RWPE2 (cell line): ENCODE results near the gene OGG1.

Source experiments
- ATAC-seq: fragments of 200-7000 bp; cut with Tn5 transposase; 3 replicates; pipeline ENCODE4 v1.9.1; 2021; ENCODE audit warnings: low read depth
- DNase-seq: peaks from one replicate; pipeline ENCODE4 v3.0.0-alpha.2; 2020; ENCODE audit warnings: low spot score
- H3K27ac ChIP-seq: fragments of 450-650 bp; 2 replicates; pipeline ENCODE4 v1.5.1; 2017; ENCODE audit warnings: mild to moderate bottlenecking; ENCODE audit not compliant: poor library complexity, severe bottlenecking
- H3K27me3 ChIP-seq: fragments of 250-450 bp; sonication (Bioruptor Pico); 2 replicates; pipeline ENCODE4 v1.5.1; 2021; ENCODE audit warnings: mild to moderate bottlenecking, moderate library complexity; ENCODE audit not compliant: insufficient read depth, poor library complexity, severe bottlenecking
- H3K36me3 ChIP-seq: fragments of 250-450 bp; sonication (Bioruptor Pico); 2 replicates; pipeline ENCODE4 v1.5.1; 2020; ENCODE audit warnings: low read depth, mild to moderate bottlenecking, moderate library complexity
- H3K4me1 ChIP-seq: fragments of 250-450 bp; sonication (Bioruptor Pico); 2 replicates; pipeline ENCODE4 v1.5.1; 2021; ENCODE audit warnings: mild to moderate bottlenecking, moderate library complexity; ENCODE audit not compliant: insufficient read depth, poor library complexity, severe bottlenecking
- H3K4me3 ChIP-seq: fragments of 250-450 bp; sonication (Bioruptor Pico); 2 replicates; pipeline ENCODE4 v1.5.1; 2021; ENCODE audit warnings: mild to moderate bottlenecking, moderate library complexity; ENCODE audit not compliant: severe bottlenecking
- H3K9me3 ChIP-seq: fragments of 250-450 bp; sonication (Bioruptor Pico); 2 replicates; pipeline ENCODE4 v1.5.1; 2021; ENCODE audit warnings: mild to moderate bottlenecking, moderate library complexity; ENCODE audit not compliant: severe bottlenecking
- TF ChIP-seq, protein P1 (sequence below): fragments of 450-650 bp; IDR thresholded peaks from one replicate; pipeline ENCODE4 v1.5.1; 2017; ENCODE audit warnings: mild to moderate bottlenecking, moderate library complexity; ENCODE audit not compliant: poor library complexity, severe bottlenecking

The OGG1 gene

DNA sequence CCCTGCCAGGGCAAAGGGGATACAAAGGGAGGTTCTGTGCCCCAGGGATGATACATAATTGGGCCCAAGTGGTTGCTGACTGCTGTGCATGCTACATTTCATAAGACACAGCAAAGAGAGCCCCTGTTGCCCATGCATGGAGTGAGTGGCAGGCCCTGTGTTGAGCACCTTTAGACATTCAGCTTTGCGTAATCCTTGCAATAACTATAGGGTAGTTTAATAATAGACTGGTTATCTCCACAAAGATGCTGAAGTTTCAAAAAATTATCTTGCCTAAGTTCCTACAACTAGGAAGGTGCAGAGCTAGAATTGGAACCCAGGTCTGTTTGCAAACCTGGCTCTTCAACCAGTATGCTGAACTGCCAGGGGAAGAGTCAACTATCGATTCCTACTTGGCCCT lies 1.7 kb upstream of the OGG1 start:
- H3K4me1 ChIP-seq, result no peaks in the 10 kb centered on the region
- H3K27ac ChIP-seq, result no peak overlapping the region
- no peak for ATAC-seq

DNA sequence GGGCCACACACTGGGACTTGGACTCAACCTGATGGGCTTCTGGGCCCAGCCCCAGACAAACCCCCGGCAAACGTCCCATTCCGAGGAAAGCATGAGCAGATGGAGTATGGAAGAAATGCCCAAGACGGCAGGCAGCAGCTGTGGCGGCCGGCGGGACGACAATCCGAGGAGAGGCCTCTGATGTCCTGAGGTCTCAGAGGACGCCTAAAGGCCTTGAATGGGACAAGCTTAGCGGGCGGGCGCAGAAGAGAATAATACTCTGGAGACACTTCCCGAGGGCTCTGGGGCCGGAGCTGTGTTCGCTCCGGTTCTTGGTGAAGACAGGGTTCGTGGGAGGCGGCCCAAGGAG lies 482 bp upstream of the OGG1 start:
- ATAC-seq (no peak; the same call in 2 of the 3 replicates), DNase-seq (no peak)
- H3K27me3 ChIP-seq, result no peaks in the 10 kb centered on the region
- H3K36me3 ChIP-seq, result peaks cover 46% of the 10 kb centered on the region
- peak overlapping the region; percentile 51 for H3K27ac ChIP-seq
- peak overlapping the region; percentile 42 for H3K4me3 ChIP-seq
- no peaks in the 10 kb centered on the region for H3K4me1 ChIP-seq
- no peaks in the 10 kb centered on the region for H3K9me3 ChIP-seq
- TF ChIP-seq, protein P1, sequence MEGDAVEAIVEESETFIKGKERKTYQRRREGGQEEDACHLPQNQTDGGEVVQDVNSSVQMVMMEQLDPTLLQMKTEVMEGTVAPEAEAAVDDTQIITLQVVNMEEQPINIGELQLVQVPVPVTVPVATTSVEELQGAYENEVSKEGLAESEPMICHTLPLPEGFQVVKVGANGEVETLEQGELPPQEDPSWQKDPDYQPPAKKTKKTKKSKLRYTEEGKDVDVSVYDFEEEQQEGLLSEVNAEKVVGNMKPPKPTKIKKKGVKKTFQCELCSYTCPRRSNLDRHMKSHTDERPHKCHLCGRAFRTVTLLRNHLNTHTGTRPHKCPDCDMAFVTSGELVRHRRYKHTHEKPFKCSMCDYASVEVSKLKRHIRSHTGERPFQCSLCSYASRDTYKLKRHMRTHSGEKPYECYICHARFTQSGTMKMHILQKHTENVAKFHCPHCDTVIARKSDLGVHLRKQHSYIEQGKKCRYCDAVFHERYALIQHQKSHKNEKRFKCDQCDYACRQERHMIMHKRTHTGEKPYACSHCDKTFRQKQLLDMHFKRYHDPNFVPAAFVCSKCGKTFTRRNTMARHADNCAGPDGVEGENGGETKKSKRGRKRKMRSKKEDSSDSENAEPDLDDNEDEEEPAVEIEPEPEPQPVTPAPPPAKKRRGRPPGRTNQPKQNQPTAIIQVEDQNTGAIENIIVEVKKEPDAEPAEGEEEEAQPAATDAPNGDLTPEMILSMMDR, result no peak

More for the DNA sequence above, 1.7 kb upstream of the OGG1 start:
- H3K27me3 ChIP-seq, result no peaks in the 10 kb centered on the region
- no peak for DNase-seq
- H3K9me3 ChIP-seq, result no peaks in the 10 kb centered on the region
- peaks cover 58% of the 10 kb centered on the region for H3K36me3 ChIP-seq
- H3K4me3 ChIP-seq, result no peak overlapping the region
- TF ChIP-seq, protein P1, result no peak

DNA sequence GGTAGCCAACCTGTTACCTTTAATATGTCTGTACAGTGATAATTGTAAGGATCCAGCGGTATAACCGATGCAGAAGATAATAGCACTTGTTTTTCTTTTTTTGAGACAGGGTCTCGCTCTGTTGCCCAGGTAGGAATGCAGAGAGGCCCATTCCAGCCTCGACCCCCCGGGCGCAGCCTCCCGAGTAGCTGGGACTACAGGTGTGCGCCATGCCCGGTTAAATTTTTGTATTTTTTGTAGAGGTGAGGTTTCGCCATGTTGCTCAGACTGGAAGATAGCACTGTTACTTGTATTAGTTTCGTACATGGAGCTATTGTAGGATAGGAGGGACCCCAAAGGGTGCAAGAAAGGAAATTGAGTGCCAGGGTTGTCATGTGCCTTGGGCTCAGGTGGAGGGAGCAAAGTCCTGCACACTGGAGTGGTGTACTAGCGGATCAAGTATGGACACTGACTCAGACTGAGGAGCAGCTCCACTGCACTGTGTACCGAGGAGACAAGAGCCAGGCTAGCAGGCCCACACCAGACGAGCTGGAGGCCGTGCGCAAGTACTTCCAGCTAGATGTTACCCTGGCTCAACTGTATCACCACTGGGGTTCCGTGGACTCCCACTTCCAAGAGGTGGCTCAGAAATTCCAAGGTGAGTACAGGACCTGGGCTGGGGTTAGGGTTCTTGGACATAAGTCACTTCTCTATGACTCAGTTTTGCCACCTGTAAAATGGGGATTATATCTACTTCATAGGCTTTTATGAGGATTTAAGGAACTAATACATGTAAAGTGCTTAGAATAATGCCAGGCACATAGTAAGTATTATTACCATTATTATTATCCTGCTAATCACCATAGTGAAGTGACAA lies 1.0 kb downstream of the OGG1 start:
- H3K4me1 ChIP-seq, result peaks cover 3% of the 10 kb centered on the region
- H3K4me3 ChIP-seq, result peak overlapping the region; percentile 42
- peak overlapping the region; percentile 51 for H3K27ac ChIP-seq
- H3K36me3 ChIP-seq, result peaks cover 32% of the 10 kb centered on the region
- no peak for DNase-seq
- no peaks in the 10 kb centered on the region for H3K9me3 ChIP-seq
- TF ChIP-seq, protein P1, result no peak
- no peaks in the 10 kb centered on the region for H3K27me3 ChIP-seq
- no peak for ATAC-seq

DNA sequence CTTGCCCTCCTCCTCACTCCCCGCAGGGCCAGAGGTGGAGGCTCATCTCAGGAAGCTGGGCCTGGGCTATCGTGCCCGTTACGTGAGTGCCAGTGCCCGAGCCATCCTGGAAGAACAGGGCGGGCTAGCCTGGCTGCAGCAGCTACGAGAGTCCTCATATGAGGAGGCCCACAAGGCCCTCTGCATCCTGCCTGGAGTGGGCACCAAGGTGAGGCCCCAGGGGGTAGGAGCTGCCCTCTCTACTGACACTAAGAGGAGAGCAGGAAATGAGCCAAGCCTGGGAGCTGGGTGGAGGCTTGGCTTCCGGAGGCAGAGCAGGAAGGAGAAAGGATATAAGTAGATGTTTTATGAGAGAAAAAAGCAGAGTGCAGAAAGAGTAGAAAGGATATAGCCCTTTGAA lies 4.9 kb downstream of the OGG1 start:
- H3K27me3 ChIP-seq, result no peaks in the 10 kb centered on the region
- DNase-seq (no peak), ATAC-seq (no peak)
- no peaks in the 10 kb centered on the region for H3K9me3 ChIP-seq
- no peak overlapping the region for H3K4me3 ChIP-seq
- peaks cover 3% of the 10 kb centered on the region for H3K4me1 ChIP-seq
- TF ChIP-seq, protein P1, result no peak
- peak overlapping the region; percentile 50 for H3K27ac ChIP-seq
- peaks cover 50% of the 10 kb centered on the region for H3K36me3 ChIP-seq

DNA sequence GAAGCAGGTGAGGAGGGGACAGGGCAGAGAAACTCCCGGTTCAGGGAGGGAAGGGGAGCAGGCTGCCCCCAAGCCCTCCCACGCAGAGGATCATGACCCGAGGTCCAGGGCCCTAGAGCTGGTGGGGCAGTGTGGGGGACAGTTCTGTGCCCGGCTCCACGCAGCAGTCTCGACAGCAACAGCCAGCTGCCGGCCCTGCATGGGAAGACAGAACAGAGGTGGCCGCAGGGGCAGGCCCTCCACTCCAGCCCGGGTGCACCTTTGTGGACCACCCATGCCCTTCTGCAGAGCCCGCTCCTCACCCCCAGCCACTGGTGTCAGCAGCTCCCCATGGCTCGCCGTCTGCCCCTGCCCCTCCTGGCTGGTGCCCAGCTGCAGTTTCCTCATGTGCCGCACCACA lies 7.7 kb downstream of the OGG1 start:
- Histone ChIP-seq H3K9me3 (no peaks in the 10 kb centered on the region), H3K4me3 (no peak overlapping the region), H3K27ac (no peak overlapping the region), H3K36me3 (peaks cover 35% of the 10 kb centered on the region), H3K4me1 (peaks cover 3% of the 10 kb centered on the region), H3K27me3 (no peaks in the 10 kb centered on the region)
- TF ChIP-seq, protein P1, result no peak
- no peak for ATAC-seq
- DNase-seq, result no peak
